Measurements from ENCODE around the gene ATXN1. TPM values are rescaled to one million over a fixed set of nuclear protein-coding genes. Genes with fewer than 3 reads are reported as not detected.
A peak's percentile ranks its signal among the peaks of the same experiment; 100 is the strongest.

ATXN1 gene
- polyA plus RNA-seq, 1 donor from 2014 or later, result 28.2 TPM

DNA sequence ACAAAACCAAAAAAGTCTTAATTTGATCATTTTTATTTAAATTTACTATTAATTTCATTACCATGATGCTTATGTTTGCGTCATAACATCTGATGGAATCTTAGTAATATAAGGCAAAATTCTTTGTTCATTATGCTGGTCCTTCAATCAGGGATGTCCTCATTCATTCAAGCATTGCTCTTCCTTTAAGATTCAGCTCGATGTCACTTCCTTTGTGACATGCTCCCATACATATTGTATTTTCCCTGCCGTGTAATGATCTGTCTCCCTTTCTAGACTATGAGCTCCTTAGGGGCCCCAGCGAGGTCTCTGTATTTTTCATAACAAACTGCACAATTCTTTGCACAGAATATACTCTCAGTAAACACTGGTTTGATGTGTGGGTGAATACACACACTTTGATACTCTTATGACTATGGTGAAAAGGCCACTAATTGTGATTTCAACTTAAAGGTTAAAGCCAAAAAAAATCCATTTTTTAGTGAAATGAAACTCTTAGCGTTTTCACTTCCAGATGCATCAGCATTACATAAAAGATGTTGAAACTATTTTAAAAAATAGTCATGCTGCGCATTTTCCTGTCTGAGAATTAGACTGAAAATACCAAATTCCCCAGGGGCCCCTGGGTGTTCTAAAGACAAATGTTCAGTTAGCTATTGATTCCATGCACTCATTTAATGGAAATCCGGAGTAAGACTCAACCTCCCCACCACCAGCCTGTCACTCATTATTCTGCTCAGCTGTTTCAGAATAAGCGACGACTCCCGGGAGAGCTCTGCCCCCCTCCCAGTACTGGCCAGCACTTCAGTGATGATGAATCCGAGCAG is 169.7 kb downstream of the ATXN1 start:
- no peaks in the 10 kb centered on the region for H3K79me2 ChIP-seq (replicated peaks; ENCODE audit: insufficient read depth, low read length)
- TF ChIP-seq TAF1 (IDR thresholded peaks at IDR 0.05; ENCODE audit: low read depth), result no peak
- TF ChIP-seq, protein P1, sequence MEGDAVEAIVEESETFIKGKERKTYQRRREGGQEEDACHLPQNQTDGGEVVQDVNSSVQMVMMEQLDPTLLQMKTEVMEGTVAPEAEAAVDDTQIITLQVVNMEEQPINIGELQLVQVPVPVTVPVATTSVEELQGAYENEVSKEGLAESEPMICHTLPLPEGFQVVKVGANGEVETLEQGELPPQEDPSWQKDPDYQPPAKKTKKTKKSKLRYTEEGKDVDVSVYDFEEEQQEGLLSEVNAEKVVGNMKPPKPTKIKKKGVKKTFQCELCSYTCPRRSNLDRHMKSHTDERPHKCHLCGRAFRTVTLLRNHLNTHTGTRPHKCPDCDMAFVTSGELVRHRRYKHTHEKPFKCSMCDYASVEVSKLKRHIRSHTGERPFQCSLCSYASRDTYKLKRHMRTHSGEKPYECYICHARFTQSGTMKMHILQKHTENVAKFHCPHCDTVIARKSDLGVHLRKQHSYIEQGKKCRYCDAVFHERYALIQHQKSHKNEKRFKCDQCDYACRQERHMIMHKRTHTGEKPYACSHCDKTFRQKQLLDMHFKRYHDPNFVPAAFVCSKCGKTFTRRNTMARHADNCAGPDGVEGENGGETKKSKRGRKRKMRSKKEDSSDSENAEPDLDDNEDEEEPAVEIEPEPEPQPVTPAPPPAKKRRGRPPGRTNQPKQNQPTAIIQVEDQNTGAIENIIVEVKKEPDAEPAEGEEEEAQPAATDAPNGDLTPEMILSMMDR (IDR thresholded peaks at IDR 0.05; ENCODE audit: poor library complexity, severe bottlenecking), result no peak
- no peak for TF ChIP-seq RAD21 (conservative IDR thresholded peaks at IDR 0.05)
- no peak for TF ChIP-seq SMC3 (conservative IDR thresholded peaks at IDR 0.05; ENCODE audit: poor library complexity)
- no peak for TF ChIP-seq MXI1 (conservative IDR thresholded peaks at IDR 0.05; ENCODE audit: poor library complexity, severe bottlenecking)
- TF ChIP-seq EZH2 (IDR thresholded peaks at IDR 0.05; ENCODE audit: borderline replicate concordance, insufficient read depth, low read length, poor library complexity, severe bottlenecking), result no peak
- TF ChIP-seq POLR2AphosphoS5 (IDR thresholded peaks at IDR 0.05), result no peak
- TF ChIP-seq EP300 (conservative IDR thresholded peaks at IDR 0.05; ENCODE audit: poor library complexity, severe bottlenecking), result no peak
- TF ChIP-seq, protein P2, sequence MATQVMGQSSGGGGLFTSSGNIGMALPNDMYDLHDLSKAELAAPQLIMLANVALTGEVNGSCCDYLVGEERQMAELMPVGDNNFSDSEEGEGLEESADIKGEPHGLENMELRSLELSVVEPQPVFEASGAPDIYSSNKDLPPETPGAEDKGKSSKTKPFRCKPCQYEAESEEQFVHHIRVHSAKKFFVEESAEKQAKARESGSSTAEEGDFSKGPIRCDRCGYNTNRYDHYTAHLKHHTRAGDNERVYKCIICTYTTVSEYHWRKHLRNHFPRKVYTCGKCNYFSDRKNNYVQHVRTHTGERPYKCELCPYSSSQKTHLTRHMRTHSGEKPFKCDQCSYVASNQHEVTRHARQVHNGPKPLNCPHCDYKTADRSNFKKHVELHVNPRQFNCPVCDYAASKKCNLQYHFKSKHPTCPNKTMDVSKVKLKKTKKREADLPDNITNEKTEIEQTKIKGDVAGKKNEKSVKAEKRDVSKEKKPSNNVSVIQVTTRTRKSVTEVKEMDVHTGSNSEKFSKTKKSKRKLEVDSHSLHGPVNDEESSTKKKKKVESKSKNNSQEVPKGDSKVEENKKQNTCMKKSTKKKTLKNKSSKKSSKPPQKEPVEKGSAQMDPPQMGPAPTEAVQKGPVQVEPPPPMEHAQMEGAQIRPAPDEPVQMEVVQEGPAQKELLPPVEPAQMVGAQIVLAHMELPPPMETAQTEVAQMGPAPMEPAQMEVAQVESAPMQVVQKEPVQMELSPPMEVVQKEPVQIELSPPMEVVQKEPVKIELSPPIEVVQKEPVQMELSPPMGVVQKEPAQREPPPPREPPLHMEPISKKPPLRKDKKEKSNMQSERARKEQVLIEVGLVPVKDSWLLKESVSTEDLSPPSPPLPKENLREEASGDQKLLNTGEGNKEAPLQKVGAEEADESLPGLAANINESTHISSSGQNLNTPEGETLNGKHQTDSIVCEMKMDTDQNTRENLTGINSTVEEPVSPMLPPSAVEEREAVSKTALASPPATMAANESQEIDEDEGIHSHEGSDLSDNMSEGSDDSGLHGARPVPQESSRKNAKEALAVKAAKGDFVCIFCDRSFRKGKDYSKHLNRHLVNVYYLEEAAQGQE (IDR thresholded peaks at IDR 0.05; ENCODE audit: borderline replicate concordance), result no peak
- no peaks in the 10 kb centered on the region for H4K20me1 ChIP-seq (ENCODE audit: insufficient read depth)
- no peaks in the 10 kb centered on the region for H3K27me3 ChIP-seq (ENCODE audit: insufficient read depth, low read depth, low read length)
- no peak overlapping the region for H3K9ac ChIP-seq (ENCODE audit: low read length)
- H3K27ac ChIP-seq (ENCODE audit: low read length), result peak overlapping the region; percentile 32
- H3K36me3 ChIP-seq (ENCODE audit: insufficient read depth, low read length), result no peaks in the 10 kb centered on the region
- H3K4me2 ChIP-seq (ENCODE audit: low read length), result no peak overlapping the region
- H3K9me3 ChIP-seq (ENCODE audit: low read length), result no peaks in the 10 kb centered on the region
- H3K9me2 ChIP-seq (ENCODE audit: insufficient read depth, low read length), result no peaks in the 10 kb centered on the region
- no peak overlapping the region for H2AFZ ChIP-seq (ENCODE audit: low read depth, low read length)
- H3K4me3 ChIP-seq (ENCODE audit: low read length), result no peak overlapping the region
- H3F3A ChIP-seq (ENCODE audit: insufficient read depth, low read length, poor library complexity, severe bottlenecking), result no peaks in the 10 kb centered on the region

DNA sequence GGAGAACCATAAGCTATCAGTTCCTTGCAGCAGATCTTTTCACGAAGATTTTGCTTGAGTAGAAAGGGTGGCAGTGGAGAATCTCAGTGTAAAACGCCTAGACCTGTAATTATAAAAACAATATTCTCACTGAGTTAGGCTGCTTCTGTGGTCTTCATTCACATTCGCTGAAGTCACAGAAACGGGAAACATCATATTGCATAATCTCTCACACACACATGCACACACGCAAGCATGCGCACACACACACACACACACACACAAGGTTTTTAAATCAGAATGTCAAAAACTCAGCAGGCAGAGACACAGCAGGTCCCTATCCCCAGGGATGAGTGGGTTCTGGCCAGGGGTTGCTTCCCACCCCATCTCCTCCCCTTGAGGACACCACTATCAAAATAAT is 175.5 kb downstream of the ATXN1 start:
- H3K27ac ChIP-seq (ENCODE audit: low read length), result no peak overlapping the region
- no peaks in the 10 kb centered on the region for H3K27me3 ChIP-seq (ENCODE audit: insufficient read depth, low read depth, low read length)
- H4K20me1 ChIP-seq (ENCODE audit: insufficient read depth), result no peaks in the 10 kb centered on the region
- H3F3A ChIP-seq (ENCODE audit: insufficient read depth, low read length, poor library complexity, severe bottlenecking), result no peaks in the 10 kb centered on the region
- no peak overlapping the region for H2AFZ ChIP-seq (ENCODE audit: low read depth, low read length)
- TF ChIP-seq EP300 (conservative IDR thresholded peaks at IDR 0.05; ENCODE audit: poor library complexity, severe bottlenecking) (no peak), POLR2AphosphoS5 (IDR thresholded peaks at IDR 0.05) (no peak), SMC3 (conservative IDR thresholded peaks at IDR 0.05; ENCODE audit: poor library complexity) (no peak), MXI1 (conservative IDR thresholded peaks at IDR 0.05; ENCODE audit: poor library complexity, severe bottlenecking) (no peak), TAF1 (IDR thresholded peaks at IDR 0.05; ENCODE audit: low read depth) (no peak), RAD21 (conservative IDR thresholded peaks at IDR 0.05) (no peak), EZH2 (IDR thresholded peaks at IDR 0.05; ENCODE audit: borderline replicate concordance, insufficient read depth, low read length, poor library complexity, severe bottlenecking) (no peak)
- TF ChIP-seq, protein P2 (IDR thresholded peaks at IDR 0.05; ENCODE audit: borderline replicate concordance), result no peak
- TF ChIP-seq, protein P1 (IDR thresholded peaks at IDR 0.05; ENCODE audit: poor library complexity, severe bottlenecking), result no peak
- H3K36me3 ChIP-seq (ENCODE audit: insufficient read depth, low read length), result no peaks in the 10 kb centered on the region
- no peak overlapping the region for H3K9ac ChIP-seq (ENCODE audit: low read length)
- no peaks in the 10 kb centered on the region for H3K9me3 ChIP-seq (ENCODE audit: low read length)
- H3K4me3 ChIP-seq (ENCODE audit: low read length), result no peak overlapping the region
- H3K79me2 ChIP-seq (replicated peaks; ENCODE audit: insufficient read depth, low read length), result no peaks in the 10 kb centered on the region
- H3K4me2 ChIP-seq (ENCODE audit: low read length), result no peak overlapping the region
- H3K9me2 ChIP-seq (ENCODE audit: insufficient read depth, low read length), result no peaks in the 10 kb centered on the region

Measured in neural cell (in vitro differentiated cells).